Colonic mucosa (tissue), 4 donors: ENCODE measurements around the gene KIAA1549. TPM values are rescaled to one million over a fixed set of nuclear protein-coding genes. Genes with fewer than 3 reads are reported as not detected.

Source experiments
- DNase-seq: peaks from one replicate; pipeline ENCODE4 v3.0.0-alpha.2; 2020
- H3K27ac ChIP-seq: fragments of 200-600 bp; one replicate; pipeline ENCODE4 v1.8.0; 2021
- H3K27me3 ChIP-seq: fragments of 200-600 bp; one replicate; pipeline ENCODE4 v1.8.0; 2021
- H3K36me3 ChIP-seq: fragments of 200-600 bp; one replicate; pipeline ENCODE4 v1.8.0; 2021
- H3K4me1 ChIP-seq: fragments of 200-600 bp; one replicate; pipeline ENCODE4 v1.8.0; 2021; ENCODE audit warnings: mild to moderate bottlenecking
- H3K4me3 ChIP-seq: fragments of 200-600 bp; one replicate; pipeline ENCODE4 v1.8.0; 2021
- H3K9ac ChIP-seq, 2 donors: one replicate each; pipeline ENCODE4 v1.7.0; 2013; ENCODE audit warnings: control low read depth in 2 of 2, low read depth in 2 of 2, low read length in 2 of 2
- H3K9me3 ChIP-seq: fragments of 200-600 bp; one replicate; pipeline ENCODE4 v1.8.0; 2021
- CTCF ChIP-seq: fragments of 200-600 bp; IDR thresholded peaks from one replicate; pipeline ENCODE4 v1.8.0; 2022; ENCODE audit warnings: antibody characterized with exemption, mild to moderate bottlenecking
- intact Hi-C: fragments of 100-400 bp; cut with DNase I; formaldehyde crosslinking; loops from one replicate; pipeline ENCODE4 v1.14.1; 2022
- total RNA-seq, 2 donors: library from RNA; stranded (reverse); fragmentation: NEBNext Ultra II Directional in 1 of 2; extraction: Animal tissue kit (Norgen Biotek cat#: 25700) in 1 of 2; gene quantifications; one replicate each; pipeline ENCODE4 v1.2.1, GENCODE V29; 2021
- donor health status: healthy.
- donor health status: DM: no; HTN: no; CAD: no.
- donor health status: DM: no; HTN: no; CAD: no.

KIAA1549 gene
- total RNA-seq, 2 donors from 2014 or later = 2.9 to 3.5 TPM

GRCh38 chr7:139018910-139019309, 37.7 kb upstream of the KIAA1549 start:
- TF ChIP-seq CTCF = no peak
- intact Hi-C loops = loop anchor here (2.0 kb wide), 1 partner anchor 58 kb away; no protein-coding TSS in a partner anchor
- no peak overlapping the region for H3K27ac ChIP-seq

GRCh38 chr7:139016931-139017511, 35.8 kb upstream of the KIAA1549 start:
- TF ChIP-seq CTCF = peak; percentile 55

More at GRCh38 chr7:139018910-139019309, 37.7 kb upstream of the KIAA1549 start:
- H3K36me3 ChIP-seq = no peaks in the 10 kb centered on the region
- no peaks in the 10 kb centered on the region for H3K9me3 ChIP-seq
- no peak overlapping the region for H3K4me3 ChIP-seq
- no peak overlapping the region for H3K9ac ChIP-seq
- no peaks in the 10 kb centered on the region for H3K4me1 ChIP-seq
- no peaks in the 10 kb centered on the region for H3K27me3 ChIP-seq
- no peak for DNase-seq

GRCh38 chr7:139011373-139011772, 30.2 kb upstream of the KIAA1549 start:
- Histone ChIP-seq H3K9me3 (no peaks in the 10 kb centered on the region), H3K9ac (no peak overlapping the region), H3K36me3 (no peaks in the 10 kb centered on the region), H3K4me3 (no peak overlapping the region), H3K27ac (no peak overlapping the region), H3K27me3 (no peaks in the 10 kb centered on the region), H3K4me1 (no peaks in the 10 kb centered on the region)
- no peak for TF ChIP-seq CTCF
- DNase-seq = no peak
- intact Hi-C loops = no loop called here

More at GRCh38 chr7:139016931-139017511, 35.8 kb upstream of the KIAA1549 start:
- Histone ChIP-seq H3K9me3 (no peaks in the 10 kb centered on the region), H3K9ac (no peak overlapping the region), H3K4me3 (no peak overlapping the region), H3K36me3 (no peaks in the 10 kb centered on the region), H3K4me1 (no peaks in the 10 kb centered on the region), H3K27me3 (no peaks in the 10 kb centered on the region), H3K27ac (no peak overlapping the region)
- DNase-seq = peak; percentile 58
- intact Hi-C loops = no loop called here

GRCh38 chr7:139004321-139005090, 23.3 kb upstream of the KIAA1549 start:
- no peak overlapping the region for H3K9ac ChIP-seq
- no peaks in the 10 kb centered on the region for H3K36me3 ChIP-seq
- no peak overlapping the region for H3K4me3 ChIP-seq
- no peaks in the 10 kb centered on the region for H3K4me1 ChIP-seq
- H3K27me3 ChIP-seq = no peaks in the 10 kb centered on the region
- no peak overlapping the region for H3K27ac ChIP-seq
- intact Hi-C loops = no loop called here
- TF ChIP-seq CTCF = no peak
- H3K9me3 ChIP-seq = no peaks in the 10 kb centered on the region
- DNase-seq = no peak

- no peak for TF ChIP-seq CTCF
- Histone ChIP-seq H3K36me3 (no peaks in the 10 kb centered on the region), H3K9ac (no peak overlapping the region), H3K27ac (no peak overlapping the region), H3K9me3 (no peaks in the 10 kb centered on the region), H3K27me3 (no peaks in the 10 kb centered on the region), H3K4me1 (no peaks in the 10 kb centered on the region), H3K4me3 (no peak overlapping the region)
- intact Hi-C loops = no loop called here
- no peak for DNase-seq
Observed at GRCh38 chr7:138999414-138999813, 18.2 kb upstream of the KIAA1549 start.
